Panc1 (cell line): Measurements from ENCODE around the gene GZF1.

Source experiments
- POLR2AphosphoS5 ChIP-seq: IDR thresholded peaks from 2 replicates; pipeline ENCODE4 v1.6.1; 2012; ENCODE audit warnings: mild to moderate bottlenecking, low read depth, low read length, moderate library complexity
- SIN3A ChIP-seq: IDR thresholded peaks from 2 replicates; pipeline ENCODE4 v1.6.1; 2012; ENCODE audit warnings: low read depth, mild to moderate bottlenecking, low read length, moderate library complexity, borderline replicate concordance; ENCODE audit not compliant: insufficient read depth
- TCF7L2 ChIP-seq: IDR thresholded peaks from 2 replicates; pipeline ENCODE4 v1.6.1; 2011; ENCODE audit warnings: mild to moderate bottlenecking, low read depth, low read length, inconsistent platforms
- TF ChIP-seq, protein P1 (sequence below): fragments of 450-650 bp; IDR thresholded peaks from 2 replicates; pipeline ENCODE4 v1.5.1; 2017; ENCODE audit warnings: mild to moderate bottlenecking
- TF ChIP-seq, protein P2 (sequence below), 2 experiments: IDR thresholded peaks; 2 replicates each; pipeline ENCODE4 v1.6.1; 2011 to 2012; ENCODE audit warnings: low read depth in 2 of 2, control low read depth in 1 of 2, low read length in 1 of 2, mild to moderate bottlenecking in 1 of 2, moderate library complexity in 1 of 2; ENCODE audit not compliant: insufficient read depth in 1 of 2

DNA sequence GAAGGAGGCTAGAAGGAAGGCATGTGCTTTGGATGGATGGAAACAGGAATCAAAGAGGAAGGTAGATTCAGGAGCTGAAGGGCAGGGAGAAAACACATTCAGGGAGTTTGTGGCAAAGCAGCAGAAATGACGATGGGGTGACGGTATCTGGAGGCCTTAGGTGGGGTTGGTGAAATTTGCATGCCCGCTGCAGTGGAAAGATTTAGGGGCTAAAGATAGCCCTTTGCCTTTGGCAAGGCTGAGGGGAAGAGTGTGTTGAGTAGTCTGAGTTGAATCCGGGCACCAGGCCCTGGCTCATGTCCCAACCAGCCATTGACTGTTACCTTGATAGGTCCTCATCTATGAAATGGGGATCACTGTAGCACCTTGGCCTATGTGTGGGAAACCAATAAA is 1.3 kb downstream of the GZF1 start:
- TF ChIP-seq, protein P1, sequence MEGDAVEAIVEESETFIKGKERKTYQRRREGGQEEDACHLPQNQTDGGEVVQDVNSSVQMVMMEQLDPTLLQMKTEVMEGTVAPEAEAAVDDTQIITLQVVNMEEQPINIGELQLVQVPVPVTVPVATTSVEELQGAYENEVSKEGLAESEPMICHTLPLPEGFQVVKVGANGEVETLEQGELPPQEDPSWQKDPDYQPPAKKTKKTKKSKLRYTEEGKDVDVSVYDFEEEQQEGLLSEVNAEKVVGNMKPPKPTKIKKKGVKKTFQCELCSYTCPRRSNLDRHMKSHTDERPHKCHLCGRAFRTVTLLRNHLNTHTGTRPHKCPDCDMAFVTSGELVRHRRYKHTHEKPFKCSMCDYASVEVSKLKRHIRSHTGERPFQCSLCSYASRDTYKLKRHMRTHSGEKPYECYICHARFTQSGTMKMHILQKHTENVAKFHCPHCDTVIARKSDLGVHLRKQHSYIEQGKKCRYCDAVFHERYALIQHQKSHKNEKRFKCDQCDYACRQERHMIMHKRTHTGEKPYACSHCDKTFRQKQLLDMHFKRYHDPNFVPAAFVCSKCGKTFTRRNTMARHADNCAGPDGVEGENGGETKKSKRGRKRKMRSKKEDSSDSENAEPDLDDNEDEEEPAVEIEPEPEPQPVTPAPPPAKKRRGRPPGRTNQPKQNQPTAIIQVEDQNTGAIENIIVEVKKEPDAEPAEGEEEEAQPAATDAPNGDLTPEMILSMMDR: no peak
- TF ChIP-seq, protein P2, sequence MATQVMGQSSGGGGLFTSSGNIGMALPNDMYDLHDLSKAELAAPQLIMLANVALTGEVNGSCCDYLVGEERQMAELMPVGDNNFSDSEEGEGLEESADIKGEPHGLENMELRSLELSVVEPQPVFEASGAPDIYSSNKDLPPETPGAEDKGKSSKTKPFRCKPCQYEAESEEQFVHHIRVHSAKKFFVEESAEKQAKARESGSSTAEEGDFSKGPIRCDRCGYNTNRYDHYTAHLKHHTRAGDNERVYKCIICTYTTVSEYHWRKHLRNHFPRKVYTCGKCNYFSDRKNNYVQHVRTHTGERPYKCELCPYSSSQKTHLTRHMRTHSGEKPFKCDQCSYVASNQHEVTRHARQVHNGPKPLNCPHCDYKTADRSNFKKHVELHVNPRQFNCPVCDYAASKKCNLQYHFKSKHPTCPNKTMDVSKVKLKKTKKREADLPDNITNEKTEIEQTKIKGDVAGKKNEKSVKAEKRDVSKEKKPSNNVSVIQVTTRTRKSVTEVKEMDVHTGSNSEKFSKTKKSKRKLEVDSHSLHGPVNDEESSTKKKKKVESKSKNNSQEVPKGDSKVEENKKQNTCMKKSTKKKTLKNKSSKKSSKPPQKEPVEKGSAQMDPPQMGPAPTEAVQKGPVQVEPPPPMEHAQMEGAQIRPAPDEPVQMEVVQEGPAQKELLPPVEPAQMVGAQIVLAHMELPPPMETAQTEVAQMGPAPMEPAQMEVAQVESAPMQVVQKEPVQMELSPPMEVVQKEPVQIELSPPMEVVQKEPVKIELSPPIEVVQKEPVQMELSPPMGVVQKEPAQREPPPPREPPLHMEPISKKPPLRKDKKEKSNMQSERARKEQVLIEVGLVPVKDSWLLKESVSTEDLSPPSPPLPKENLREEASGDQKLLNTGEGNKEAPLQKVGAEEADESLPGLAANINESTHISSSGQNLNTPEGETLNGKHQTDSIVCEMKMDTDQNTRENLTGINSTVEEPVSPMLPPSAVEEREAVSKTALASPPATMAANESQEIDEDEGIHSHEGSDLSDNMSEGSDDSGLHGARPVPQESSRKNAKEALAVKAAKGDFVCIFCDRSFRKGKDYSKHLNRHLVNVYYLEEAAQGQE (IDR thresholded peaks at IDR 0.05; ENCODE audit: insufficient read depth in 1 of 2, low read depth in 2 of 2, low read length in 1 of 2): no peak
- TF ChIP-seq POLR2AphosphoS5 (no peak), SIN3A (no peak), TCF7L2 (no peak)
